Esophagus squamous epithelium (tissue), 4 donors: Measurements from ENCODE around the gene ALMS1.

Experiments used
- CTCF ChIP-seq, 6 experiments: fragments of 450-650 bp in 4 of 6; fragments of 200-600 bp in 2 of 6; sonication (generic) in 2 of 6; IDR thresholded peaks; one replicate each; pipeline ENCODE4 v1.5.1; 2016 to 2019; ENCODE audit warnings: antibody characterized with exemption in 6 of 6, mild to moderate bottlenecking in 4 of 6, moderate library complexity in 4 of 6
- POLR2A ChIP-seq, 4 donors: fragments of 450-650 bp; IDR thresholded peaks; one replicate each; pipeline ENCODE4 v1.6.1; 2017; ENCODE audit warnings: antibody characterized with exemption in 4 of 4, mild to moderate bottlenecking in 4 of 4, moderate library complexity in 3 of 4

GRCh38 chr2:73451263-73451972, 65.8 kb downstream of the ALMS1 start:
- TF ChIP-seq CTCF (IDR thresholded peaks at IDR 0.05), result no peak
- TF ChIP-seq POLR2A (IDR thresholded peaks at IDR 0.05), result no peak
